Astrocyte (in vitro differentiated cells and primary cell): ENCODE data around the gene LRBA.

Source experiments
- CTCF ChIP-seq: IDR thresholded peaks from 2 replicates; pipeline ENCODE4 v1.5.1; 2011; ENCODE audit warnings: low read depth, mild to moderate bottlenecking, inconsistent platforms, low read length, moderate library complexity; ENCODE audit not compliant: insufficient read depth
- EZH2 ChIP-seq: IDR thresholded peaks from 2 replicates; pipeline ENCODE4 v1.6.1; 2012; ENCODE audit warnings: mild to moderate bottlenecking, low read length, inconsistent platforms; ENCODE audit not compliant: insufficient read depth

GRCh38 chr4:150574678-150575077, 440.4 kb downstream of the LRBA start:
- no peak for TF ChIP-seq CTCF
- TF ChIP-seq EZH2: no peak
